H4 (cell line): ENCODE data around the gene MLN. TPM values are rescaled to one million over a fixed set of nuclear protein-coding genes. Genes with fewer than 3 reads are reported as not detected.

ENCODE experiments used
- DNase-seq: peaks from one replicate; pipeline ENCODE4 v3.0.0-alpha.2; 2015; ENCODE audit warnings: low spot score
- total RNA-seq: library from RNA; depleted of rRNA; stranded (reverse); fragments of >200 nt; shearing (Covaris generic); gene quantifications from 2 replicates; pipeline ENCODE4 v1.2.3, GENCODE V29; 2014; rRNA removed

The MLN gene
- total RNA-seq, 1 experiment from 2014 or later = not detected

DNA sequence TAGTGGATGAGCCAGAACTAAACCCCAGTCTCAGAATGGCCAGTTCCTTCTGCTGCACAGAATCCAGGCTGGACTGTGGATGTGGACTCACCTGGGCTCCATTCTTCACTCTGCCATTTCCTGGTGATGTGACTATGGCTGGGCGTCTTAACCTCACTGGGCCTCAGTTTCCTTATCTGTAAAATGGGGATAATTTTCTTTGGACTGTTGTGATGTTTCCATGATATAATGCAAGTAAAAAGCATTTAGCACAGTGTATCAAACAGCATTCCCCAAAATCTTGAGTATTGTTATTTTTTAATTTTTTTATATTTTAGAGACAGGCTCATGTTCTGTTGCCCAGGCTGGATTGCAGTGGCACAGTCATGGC is 51.2 kb downstream of the MLN start:
- no peak for DNase-seq

DNA sequence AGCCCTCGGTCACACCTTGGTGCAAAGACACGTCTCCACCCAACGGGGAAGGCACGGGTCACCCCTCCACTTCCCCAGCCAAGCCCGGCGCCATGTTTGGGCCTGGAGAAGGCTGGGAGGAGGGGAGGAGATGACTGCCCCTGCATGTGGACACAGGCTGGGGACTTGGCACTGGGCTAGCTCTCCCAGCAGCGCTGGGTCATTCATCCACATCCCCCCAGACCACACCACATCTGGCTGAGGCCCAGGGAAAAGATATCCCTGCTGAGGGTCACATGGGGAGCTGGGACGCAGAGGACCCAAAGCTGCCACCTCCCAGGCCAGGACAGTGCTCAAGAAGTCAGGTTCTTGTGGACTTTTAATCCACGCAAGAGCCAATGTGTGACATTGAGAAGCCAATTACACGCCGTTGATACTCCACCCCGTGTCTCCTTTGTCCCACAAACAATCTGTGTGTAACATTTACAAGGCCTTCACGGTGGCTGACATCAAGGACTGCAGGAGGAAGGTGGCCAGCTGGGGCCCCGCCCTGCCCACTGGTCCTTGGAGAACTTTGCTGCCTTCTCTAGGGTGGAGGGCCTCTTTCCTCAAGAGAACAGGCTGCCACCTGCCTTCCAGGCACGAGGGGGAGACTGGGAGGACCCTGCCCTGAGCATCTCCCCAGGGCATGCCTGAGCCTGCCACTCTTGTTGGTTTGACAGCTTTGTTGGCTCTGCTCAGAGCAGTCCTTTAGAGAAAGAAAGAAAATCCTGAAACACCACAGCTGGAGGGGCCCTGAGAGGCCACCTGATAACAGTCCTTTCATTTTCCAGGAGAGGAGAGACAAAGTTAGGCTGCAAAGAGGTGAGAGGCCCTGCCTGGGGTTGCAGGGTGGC is 51.8 kb downstream of the MLN start:
- DNase-seq = no peak

DNA sequence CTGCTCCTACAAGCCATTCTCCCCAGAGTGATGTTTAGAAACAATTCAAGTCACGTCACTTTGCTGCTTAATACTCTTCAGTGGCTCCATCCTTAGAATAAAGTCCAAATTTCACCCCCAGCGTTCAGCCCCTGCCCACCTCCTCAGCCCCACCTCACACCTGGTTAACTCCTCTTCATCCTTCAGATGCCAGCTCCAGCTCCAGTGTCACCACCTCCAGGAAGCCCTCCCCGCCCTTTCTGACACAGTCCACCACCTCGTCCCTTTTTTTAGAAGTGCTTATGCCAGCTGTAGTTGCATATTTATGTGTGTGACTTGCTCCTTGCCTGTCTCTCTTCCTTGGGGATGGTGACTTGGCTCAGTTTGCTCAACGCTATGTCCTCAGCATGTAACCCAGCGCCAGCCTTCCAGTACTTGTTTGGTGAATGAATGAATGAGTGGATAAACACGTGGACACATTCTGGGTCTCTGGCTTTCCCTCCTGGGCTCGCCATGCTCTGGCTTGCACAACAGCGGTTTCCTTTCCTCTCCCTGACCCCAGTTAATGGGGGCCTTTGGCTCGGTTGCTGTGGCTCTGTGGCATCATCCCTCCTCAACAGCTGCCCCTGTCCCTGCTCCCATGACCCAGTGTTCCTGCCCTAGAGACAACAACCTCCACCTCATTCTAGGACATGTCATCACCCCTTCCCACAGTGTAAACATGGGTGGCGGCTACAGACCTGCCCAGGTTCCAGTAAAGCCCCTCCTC is 53.4 kb downstream of the MLN start:
- DNase-seq = no peak

DNA sequence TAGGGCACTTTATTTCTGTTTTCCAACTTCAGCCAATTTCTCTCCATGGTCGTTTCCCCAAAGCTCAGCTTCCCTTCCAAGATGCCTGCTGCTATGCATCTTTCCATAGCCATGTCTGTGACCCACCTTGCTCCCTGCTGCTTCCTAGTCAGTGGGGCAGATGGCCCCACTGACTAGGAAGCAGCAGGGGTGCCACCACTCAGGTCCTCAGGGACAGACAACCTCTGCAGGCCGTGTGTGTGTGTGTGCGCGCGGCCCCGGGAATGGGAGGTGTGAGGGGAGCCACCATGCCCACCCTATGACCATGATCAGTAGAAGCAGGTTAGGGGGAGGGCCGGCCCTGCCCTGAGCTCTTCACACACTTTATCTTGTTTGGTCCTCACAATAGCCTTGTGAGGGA is 54.4 kb downstream of the MLN start:
- DNase-seq = no peak

DNA sequence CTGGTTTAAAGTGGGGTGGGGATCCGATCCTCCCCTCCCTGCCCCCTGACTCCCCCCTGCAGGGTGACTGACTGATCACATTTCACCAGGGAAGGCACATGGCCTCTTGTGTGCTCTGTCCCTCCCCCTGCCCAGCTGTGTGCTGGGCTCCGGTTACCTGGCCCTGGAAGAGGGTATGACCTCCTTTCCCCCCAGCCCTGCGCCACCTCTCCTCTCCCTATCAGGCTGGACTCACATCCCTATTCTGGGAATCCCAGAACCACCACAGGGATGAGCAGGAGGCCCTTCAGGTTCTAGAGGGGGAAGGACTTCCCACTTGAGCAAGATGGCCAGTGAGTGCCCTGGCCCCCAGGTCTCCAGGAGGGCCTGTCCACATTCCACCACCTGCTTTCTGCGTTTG is 55.0 kb downstream of the MLN start:
- DNase-seq = no peak

DNA sequence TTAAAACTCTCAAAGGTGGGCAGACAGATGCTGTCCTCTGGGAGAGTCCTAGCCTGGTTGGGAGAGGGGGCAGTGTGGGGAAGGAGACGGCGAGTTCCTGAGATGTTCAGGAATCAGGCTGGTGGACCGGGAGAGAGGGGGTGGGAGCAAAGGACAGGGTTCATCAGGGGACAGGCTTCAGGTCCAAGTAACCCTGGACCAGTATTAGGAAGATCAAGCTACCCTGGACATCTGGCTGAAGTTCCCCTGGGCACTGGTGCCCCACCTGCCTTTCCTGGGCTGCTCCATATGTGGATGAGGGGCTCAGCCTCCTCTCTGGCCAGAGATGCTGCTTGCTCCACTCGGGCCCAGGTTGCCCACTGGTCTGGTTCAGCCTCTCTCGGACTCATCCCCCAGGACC is 56.0 kb downstream of the MLN start:
- no peak for DNase-seq

DNA sequence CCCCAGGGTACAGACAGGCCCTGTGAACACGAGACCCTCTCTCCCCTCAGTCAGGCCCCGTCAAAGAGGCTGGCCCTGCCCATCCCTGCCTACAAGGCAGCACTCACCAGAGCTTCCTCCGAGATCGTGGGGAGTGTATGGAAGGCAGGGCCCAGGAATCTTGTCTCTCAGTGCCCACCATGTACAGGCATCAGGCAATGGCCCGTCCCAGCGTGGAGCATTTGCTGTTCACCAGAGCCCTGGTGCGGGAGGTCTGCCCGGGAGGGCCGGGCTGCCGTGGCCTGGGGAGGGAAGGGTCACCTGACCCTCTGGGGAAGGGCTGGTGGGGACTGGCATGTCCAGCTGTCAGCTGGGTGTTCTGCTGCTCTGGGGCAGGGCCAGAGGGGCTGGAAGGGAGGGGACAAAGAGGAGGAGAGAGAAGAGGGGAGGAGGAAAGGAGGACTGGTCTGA is 57.1 kb downstream of the MLN start, which contains the start of gene IP6K3:
IP6K3 (minus strand) TSS at position 255 of the 450 bp plus-strand sequence. CDS start 11,429 bp downstream, outside the sequence.
- no peak for DNase-seq

DNA sequence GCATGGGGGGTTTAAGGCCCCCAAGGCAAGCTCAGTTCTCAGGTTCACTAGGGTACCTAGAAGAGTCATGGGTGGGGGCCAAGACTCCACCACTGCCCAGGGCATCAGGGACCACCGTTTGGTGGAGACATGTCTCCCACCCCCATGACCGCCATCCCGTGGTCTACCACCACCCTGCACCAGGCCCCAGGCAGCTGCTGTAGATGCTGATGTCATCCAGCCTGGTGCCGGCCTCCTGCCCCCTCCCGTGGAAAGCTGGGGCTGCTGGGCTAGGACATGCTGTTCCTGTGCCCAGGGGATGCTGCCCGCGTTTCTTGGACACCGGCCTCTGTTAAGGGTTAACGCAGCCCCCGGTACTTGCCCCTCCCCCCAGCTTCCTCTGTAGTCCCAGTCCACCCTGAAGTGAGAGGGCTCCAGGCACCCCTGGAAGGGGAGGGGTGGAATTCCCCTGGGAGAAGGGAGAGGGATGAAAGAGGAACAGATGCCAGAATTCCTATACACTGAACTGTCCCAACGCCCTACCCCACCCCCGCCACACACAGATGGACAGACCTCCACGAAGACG is 57.7 kb downstream of the MLN start:
- peak; percentile 39 for DNase-seq

DNA sequence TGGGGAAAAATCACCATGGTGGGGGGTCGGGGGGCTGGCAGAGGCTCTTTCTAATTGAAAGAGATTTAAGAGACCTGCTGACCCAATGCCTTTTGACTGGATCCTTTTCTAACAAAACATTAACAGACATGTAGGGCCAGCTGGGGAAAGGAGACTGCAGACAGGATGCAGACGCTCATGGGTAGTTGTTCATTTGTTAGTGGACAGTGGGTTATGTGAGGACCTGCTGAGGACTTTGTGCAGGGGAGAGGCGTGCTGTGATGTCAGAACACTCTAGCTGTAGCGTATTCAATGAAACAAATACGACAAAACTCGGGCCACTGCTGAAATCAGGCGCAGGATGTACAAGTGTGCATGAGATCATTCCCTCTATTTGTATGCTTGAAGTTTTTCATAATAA is 58.3 kb downstream of the MLN start:
- no peak for DNase-seq

DNA sequence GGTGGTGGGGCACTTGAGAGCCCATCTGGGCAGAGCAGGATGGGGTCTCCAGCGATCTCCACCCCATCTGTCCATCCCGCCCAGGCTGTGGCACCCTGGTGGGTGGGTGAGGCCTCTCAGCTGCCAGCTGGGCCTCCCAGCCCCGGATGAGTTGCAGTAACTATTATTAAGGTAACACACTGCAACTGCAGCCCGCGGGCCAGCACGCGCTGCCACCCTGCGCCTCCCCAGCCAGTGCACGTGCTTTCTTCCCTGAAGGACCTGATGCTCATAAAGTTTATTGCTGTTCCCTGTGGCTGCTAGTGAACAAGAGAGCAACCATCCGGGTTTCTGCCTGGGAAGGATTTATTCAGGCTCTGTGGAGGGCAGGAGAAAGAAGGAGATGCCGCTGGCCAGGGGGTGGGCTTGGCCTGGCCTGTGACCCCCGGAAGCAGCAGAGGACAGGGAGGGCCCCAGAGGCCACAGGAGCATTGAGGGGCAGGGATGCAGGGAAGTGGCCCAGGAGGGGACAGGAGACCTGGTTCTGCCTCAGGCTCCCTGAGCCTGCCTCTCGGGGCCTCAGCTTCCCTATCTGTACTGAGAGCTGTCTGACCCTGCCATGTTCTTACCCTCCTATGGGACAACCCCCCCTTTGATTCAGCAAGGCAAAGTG is 58.8 kb downstream of the MLN start:
- DNase-seq = no peak

Other genes with a start within 250 kb of the MLN start
- 16.3 and 18.8 TPM in 2 replicates for gene BAK1, start 223.7 kb downstream of the MLN start, total RNA-seq
- 6.6 and 9.8 TPM in 2 replicates for gene ITPR3, start 182.7 kb downstream of the MLN start, total RNA-seq
- gene UQCC2, start 92.3 kb downstream of the MLN start, total RNA-seq = 55.1 and 86.8 TPM in 2 replicates
- gene IP6K3, start 57.1 kb downstream of the MLN start, total RNA-seq = 0.06 TPM in 1 of 2 replicates, not detected in the other
- 25.9 and 40.9 TPM in 2 replicates for gene LEMD2, start 14.9 kb downstream of the MLN start, total RNA-seq